GM21515 (cell line): ENCODE data around the gene FBXL4.

Experiments
- ATAC-seq: cut with Tn5 transposase; IDR thresholded peaks from one replicate; pipeline ENCODE4 v1.9.1; 2021; ENCODE audit not compliant: unreplicated experiment

The FBXL4 gene

DNA sequence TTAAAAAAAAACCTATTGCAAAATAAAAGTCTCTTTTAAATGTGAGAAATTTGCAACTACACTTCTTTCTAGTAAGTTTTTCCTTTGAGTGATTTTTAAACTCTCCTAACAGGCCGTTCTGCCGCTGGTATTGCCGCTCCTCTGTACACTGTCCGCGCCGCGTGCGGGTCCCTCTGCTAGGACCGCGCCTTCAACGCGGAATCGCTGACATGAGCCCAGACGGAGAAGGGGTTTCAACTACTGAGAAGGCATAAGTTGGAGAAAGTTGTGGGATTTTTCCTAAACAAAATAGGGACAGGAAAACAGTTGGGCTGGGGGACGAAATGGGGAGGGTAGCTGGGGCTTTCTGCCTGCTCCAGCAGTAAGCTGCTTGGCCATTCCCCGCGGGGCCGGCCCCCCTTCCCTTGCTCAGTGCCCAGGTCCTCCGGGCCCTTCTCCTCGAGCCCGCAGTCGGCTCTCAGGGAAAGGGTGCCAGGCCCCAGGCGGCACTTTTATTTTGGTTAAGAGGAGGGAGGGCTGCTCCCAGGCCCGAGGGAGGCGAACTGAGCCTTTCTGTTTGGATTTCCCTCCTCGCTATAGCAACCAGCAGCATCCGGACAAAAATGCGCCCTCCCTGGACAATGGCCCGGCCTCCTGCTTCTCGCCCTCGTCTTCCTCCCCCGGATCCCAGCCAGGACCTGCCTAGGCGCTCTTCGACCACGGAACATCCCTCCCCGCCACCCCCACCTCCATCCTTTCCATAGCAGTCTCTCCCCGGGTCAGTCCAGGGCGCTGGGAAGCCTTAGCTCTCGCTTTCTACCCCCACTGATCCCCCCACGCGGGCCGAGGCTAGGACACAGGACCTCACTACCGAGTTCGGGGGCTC, 120.2 kb downstream of the FBXL4 start:
- ATAC-seq: no peak

DNA sequence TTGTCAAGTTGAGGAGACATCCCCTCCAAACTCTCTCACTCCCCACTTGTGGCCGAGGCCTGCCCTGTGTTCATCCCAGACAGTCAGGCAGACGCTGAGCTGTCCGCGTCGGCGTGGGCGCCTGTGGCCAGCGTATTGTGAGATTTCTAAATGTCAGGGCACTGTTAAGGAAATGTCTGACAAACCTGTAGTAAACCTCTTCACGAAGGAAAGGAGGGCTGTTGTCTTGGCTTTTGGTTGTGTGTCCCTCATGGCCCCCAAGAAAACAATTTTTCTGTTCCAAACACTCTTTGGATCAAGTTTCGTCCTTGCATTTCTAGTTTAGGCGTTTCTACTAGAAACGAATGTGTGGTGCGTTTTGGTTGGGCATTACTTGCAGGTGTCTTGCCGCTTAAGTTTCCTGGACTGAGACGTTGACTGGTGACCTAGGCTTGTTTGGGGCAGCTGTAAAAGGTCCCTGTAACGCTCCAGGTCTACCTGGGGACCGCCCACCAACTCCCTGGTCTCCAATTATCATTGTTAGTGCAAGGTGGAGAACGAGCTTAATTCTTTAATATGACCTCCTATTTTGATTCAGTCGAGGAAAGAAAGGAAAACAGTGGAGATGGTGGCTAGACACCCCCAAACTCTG, 122.0 kb downstream of the FBXL4 start:
- ATAC-seq: no peak

DNA sequence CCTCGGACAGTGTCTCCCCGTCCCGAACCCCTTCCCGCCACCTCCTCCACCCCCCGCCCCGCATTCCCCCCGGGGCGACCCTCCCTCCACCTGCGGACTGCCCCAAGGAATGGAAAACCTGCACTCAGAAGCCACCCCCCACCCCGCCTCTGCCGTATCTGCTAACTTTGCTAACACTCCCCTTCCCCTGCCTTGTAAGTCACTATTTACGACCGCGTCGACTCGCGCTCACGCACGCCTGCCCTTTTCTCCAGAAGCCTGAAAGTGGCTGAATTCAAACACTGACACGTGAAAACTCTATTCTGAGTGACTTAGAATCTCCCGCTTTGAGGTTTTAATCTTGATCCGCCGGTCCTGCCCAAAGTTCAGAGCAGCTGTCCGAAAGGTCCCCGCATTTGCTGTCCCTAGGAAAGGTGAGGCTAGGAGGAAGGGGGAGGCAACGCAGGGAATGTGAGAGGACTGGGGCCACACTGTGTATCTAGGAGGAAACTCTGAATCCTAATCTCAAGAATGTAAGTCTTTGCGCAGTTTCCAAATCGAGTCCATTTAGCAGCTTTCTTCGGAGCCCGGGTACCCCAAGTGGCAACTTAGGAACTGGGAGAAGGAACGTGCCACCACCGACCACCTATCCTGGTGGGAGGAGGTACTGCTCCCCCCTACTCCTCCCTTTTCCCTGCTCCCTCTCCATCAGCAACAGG, 122.7 kb downstream of the FBXL4 start:
- ATAC-seq: no peak

DNA sequence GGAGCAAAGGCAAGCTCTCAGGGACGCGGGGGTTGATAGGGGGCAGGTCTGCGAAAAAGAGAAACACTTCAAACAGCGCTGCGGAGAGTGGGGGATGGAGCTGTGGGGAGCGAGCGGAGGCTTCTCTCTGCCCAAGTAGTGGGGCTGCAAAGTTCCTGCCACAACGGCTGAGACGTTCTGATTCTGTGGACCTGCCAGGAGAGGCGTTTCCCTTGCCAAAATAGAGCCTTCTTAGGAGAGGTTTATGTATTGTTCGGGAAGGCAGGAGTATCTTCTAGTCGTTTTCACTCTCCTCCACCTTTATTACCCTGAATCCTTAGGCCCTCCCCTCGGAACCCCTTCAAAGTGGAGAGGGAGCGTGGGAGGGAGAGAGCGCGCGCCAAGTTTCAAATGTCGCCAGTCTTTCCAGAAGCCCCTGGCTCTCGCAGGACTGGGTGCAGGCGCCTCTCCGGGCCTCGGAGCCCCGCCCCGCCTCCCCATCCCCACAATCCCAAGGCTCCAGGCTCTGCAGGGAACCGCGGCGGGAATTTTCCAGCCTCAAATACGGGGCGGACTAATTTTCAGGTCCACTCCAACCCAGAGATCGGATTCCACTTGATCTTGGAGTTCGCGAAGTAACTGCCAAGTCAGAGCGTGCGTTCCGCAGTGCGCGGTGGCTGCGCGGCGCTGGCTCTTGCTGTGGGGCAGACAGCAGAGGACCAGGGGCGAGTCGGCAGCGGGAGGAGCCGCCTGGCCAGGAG, 123.4 kb downstream of the FBXL4 start:
- ATAC-seq: no peak

- ATAC-seq: no peak
Measured at GRCh38 chr6:98823428-98824161, 124.2 kb downstream of the FBXL4 start.

DNA sequence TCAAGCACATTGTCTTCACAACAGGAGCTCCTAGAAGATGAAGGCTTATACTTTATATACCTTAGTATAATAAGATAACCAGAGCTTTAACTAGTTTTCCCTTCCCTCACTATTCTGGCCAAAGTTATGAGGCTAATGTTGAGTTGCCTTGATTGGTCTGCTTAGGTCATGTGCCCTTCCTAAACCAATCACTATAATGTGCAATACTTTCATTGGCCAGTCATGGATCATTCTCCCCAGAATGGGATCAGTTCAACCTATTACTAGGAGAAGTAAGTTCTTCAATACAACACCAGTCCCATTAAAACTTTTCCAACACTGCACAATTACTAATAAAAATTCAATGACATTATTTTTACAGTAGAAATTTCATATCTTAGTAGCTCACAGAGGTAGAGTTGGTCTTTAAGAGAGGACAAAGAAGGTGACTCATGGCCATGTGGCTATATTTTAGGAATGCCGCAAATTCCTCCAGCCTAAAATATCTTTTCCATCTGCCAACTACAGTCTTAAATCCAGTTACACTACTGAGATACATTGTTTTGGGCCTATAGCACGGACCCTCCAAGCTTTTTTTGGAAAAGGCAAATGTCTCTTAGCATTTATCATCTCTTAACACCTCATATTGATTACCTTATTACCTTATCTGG, 125.9 kb downstream of the FBXL4 start:
- ATAC-seq: no peak
